ENCODE measurements around the gene S100A7A.
"Not testable (repeated sequence)": the region's sequence is repeated elsewhere in the genome, so short reads cannot be mapped to it uniquely, and the experiment has no call there.

Gene S100A7A

DNA sequence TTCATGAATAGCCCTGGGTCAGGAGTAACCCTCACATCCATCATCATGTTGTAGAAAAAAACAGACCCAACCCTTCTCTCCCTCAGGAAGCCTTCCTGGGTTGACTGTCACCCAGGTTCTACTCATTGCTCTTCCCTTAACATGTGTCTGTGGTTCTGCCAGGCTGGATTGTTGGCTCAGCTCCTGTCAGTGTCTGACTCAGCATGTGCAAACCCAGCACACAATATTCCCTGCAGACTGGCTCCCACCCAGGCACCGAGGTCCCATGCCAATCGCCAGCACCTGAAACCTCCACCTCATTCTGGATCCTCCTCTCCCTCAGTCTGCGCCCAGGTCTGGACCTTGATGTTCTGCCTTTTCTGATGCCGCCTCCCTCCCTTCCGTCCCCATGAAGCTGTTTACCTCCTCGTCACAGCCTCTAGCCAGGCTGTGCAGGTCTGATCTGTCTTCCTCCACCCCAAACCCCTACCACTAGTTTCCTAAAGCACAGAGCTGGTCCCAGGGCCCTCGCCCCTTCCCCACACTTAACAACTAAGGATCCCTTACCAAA, 21.1 kb upstream of the S100A7A start:
- no peak for DNase-seq (ENCODE audit: low read depth in 2 of 2, low spot score in 1 of 2)

DNA sequence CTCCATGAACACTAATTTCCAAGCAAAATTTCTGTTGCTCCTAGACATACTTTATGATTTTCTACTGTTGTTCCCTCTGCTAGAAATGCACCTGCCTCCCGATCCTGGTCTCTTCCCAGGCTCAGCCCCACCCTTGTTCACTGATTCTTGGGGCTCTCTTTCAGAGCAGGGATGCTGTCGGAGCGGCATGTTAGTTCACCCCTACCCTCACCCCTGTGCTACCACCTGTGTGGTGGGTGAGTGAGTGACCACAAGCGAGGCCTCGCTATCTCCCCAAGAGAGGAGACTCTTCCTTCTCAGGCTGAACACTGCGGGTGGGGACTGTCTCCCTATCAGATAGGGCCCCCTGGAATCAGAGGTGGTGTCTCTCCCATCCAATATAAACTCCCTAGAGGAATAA, 20.5 kb upstream of the S100A7A start:
- DNase-seq (ENCODE audit: low read depth in 2 of 2, low spot score in 1 of 2) = no peak

DNA sequence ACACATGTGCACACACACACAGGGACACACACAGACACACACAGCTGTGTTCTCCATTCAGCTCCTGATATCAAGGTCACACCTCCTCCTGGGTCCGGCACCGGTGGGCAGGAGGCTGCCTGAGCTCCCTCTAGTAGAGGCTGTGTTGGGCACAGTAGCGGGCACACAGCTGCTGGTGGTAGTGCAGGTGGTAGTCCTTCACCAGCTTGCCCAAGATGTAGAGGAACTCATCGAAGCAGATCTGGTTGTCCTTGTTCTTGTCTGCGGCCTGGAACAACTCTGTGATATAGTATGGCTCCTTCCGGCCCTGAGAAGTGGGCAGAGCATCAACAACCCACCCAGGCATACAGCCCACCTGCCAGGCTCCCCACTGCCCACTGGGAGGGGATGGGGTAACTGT, 19.9 kb upstream of the S100A7A start:
- no peak for DNase-seq (ENCODE audit: low read depth in 2 of 2, low spot score in 1 of 2)

DNA sequence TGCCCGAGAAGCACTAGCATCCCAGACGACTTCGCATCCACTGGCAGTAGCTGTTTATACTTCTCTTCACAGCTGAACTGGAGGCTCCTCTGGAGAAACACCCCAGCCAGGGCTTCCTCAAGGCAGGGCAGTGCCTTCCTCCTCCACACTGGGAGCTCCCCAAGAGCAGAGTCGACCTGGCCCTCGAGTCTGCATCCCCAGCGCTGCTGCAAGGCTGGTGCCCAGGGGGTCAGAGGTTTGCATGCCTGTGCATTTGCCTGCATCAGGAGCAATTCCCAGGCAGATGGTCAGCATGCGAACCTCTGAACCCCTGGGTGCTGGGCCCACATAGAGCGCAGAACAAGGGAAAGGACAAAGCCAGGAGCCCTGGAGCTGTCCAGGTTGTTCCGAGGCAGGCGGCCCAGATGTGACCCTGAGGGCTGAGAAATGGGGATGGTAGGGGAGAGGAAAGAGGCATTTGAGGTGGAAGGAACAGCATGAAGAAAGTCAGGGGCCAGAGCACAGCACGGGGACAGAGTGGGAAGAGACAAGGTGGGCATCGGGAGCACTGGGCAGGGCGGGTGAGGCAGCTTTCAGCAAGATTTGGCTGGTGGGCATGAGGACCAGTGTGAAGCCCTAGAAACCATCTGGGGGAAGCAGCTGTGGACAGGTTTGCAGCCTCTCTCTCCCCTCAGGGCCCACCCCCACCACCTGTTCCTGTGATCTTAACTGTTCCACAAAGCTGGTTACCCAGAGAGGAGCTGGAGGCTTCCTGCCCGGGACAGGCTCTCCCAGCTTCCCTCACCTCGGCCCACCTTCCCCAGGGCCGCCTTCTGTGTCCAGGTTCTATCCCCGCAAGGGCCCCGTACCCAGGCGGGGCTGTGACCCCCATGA, 19.0 kb upstream of the S100A7A start:
- no peak for DNase-seq (ENCODE audit: low read depth in 2 of 2, low spot score in 1 of 2)

DNA sequence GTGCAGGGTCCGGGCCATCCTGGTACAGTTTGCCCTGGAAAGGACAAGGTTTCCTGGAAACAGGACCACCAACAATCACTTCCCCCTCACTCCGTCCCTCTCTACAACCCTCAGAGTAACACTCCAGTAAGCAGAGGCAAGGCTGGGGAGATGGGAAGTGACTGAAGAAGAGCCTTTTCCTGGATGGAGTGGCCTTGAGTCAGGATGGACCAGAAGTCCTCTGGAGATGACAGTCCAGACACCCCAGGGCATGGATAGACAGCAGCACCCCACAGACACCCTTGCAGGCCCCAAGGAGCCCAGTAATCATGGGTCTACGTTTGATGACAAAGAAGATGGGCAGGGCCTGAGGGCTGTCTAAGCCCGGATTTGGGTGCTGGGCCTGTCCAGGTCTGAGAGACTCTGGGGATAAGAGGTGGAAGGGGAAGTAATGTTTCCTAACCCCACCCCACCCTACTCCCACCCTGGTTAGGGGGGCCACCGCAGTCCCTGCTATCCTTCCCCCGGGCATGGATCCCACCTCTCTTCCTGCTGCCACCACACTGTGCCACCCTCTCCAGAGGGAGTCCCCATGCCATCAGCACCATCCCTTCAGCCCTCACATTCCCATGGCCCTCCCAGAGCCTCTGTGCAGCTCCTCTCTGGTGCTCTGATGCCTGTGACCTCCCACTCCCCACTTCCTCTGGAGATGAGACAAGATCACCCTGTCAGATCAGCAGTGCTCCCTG, 18.2 kb upstream of the S100A7A start:
- DNase-seq (ENCODE audit: low read depth in 2 of 2, low spot score in 1 of 2) = no peak

DNA sequence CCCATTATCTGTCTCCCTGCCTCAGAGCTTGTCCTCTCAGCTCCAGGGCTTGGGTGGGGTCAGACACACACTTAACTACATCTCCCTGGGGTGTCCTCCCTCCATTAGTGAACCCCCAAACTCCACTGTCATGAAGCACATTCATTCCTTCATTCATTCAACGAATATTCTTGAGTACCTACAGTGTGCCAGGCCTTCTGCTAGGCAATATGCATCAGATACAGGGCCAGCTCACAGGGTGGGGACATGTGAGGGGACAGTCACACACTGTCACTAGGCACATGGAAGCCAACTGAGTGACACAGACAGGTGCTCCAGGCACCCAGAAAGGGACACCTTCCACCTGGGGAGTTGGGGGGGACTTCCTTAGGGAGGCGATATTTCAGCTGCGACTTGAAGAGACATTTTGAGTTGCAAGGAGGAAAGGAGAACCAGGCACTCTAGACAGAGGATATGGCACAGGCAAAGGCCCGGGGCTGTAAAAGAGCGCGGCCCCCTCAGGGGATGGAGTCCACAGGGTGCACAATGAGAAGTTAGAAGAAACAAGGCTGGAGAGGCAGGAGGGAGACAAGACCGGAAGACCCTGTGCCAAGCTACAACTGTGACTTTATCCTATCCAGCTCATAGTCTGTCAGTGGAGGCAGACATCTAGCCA, 16.8 kb upstream of the S100A7A start:
- no peak for DNase-seq (ENCODE audit: low read depth in 2 of 2, low spot score in 1 of 2)

DNA sequence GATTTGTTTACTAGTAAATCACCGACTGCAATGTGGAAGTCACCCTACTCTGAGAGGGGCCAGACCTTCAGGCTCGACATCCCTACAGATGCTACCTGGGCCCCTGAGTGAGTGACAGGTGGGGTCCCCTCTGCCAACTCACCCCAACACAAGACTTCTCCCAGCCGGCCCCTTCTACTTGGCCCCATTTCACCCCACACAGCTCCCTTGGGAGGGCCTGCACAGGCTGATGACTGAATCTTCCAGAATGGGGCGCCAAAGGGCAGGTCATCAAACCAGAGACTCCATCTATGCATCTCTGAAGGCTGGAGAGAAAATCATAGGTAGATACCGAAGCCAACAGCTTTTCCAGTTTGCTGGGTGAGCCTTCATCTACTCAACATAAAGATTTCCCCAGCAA, 16.1 kb upstream of the S100A7A start:
- DNase-seq (ENCODE audit: low read depth in 2 of 2, low spot score in 1 of 2) = no peak

DNA sequence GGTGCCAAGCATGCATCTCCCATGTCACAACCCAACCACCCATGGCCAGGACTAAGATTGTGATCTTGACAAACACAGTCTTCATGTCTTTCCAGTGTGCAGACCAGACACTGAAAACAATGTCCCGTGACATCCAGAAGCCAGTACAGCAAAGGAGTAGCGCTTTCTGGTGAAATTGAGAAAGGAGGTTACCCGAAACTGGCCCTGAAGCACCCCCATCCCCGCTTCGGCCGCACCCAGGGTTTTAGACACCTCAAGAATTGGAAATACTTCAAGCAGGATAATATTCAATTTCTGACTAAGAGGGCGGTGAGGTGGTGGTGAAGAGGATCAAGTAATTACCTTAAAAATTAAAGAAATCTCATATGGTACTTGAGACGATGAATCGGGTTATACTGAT, 14.9 kb upstream of the S100A7A start:
- DNase-seq (ENCODE audit: low read depth in 2 of 2, low spot score in 1 of 2) = no peak

DNA sequence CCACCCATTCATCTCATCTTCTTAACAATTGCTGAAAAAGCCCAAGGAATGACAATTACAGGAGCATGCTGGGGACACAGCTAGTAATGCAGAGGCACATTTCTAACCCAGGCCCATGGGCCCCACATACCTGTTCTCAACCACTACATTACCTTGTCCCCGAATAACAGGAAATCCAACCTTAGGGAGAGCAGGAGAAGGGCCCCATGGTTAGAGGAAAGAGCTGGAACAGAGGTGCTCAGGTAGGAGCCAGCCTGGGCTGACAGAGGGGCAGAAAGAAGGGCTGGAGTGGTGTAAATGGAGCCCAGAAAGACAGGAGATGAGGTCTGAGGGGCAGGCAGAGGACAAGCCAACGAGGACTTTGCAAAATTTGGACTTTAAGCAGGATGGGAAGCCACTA, 14.1 kb upstream of the S100A7A start:
- no peak for DNase-seq (ENCODE audit: low read depth in 2 of 2, low spot score in 1 of 2)

DNA sequence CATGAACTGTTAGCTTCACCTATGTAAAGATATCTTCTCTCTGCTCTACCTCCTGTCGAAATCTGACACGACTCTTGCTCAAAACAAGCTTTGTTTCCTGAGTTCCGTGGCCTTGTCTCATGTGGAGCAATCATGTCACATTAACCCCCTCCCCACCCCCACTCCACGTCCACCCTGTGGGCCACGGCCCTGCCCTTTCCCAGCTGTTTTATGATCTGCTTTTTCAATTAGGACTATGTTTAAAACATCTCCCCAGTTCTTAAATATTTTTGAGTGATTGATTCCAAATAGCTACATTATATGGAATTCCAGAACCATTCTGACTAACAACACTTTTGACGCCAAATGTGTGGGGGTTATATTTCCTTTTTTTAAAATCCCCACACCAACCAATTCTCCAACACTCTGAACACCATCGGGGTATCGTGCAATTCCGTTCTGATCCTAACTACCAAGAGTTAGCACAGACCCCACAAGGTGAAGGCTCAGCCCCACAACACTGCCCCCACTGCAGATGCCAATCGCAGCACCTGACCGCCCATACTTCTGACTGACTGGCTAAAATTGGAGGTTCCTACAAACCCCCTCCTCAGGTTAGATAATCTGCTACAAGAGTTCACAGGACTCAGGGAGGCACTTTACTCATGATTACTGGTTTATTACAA, 12.8 kb upstream of the S100A7A start:
- no peak for DNase-seq (ENCODE audit: low read depth in 2 of 2, low spot score in 1 of 2)

DNA sequence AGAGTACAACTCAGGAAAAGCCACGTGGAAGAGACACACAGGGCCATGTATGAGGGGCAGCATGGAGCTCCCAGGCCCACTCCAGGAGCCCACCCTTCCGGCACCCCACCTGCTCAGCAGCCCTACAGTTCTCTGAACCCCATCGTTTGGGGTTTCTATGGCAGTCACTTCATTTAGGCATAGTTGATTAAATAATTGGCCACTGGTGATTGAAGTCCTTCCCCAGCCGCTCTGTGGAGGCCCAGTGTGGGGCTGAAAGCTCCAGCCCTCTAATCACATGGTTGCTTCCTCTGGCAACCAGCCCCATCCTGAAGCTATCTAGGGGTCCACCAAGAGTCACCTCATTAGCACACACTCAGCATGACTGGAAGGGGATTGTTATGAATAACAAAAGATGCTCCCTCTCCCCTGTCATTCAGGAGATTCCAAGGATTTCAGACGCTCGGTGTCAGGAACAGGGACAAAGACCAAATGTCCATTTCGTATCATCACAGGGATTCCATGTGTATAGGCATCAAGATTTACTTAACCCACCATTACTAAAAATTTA, 12.2 kb upstream of the S100A7A start:
- no peak for DNase-seq (ENCODE audit: low read depth in 2 of 2, low spot score in 1 of 2)

DNA sequence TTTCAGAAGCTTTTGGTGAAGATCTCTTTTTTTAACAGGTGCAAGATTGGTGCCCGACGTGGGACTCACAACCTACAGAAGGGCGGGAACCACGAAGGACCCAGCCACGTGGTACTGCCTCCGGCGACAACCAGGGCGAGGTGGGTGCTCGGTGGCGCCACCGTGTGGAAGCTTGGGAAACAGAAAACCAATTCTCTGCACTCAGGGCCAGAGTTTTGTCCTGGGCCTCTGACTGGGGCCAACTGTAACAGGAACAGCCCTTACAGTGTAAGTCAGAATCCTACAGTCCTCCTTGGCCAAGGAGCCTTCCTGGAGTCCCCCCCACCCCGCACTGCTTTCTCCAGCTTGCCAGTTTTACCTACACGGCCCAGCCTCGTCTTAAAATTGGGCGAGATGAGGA, 11.6 kb upstream of the S100A7A start:
- DNase-seq (ENCODE audit: low read depth in 2 of 2, low spot score in 1 of 2) = peak in 1 of 2 donors; percentile 5

DNA sequence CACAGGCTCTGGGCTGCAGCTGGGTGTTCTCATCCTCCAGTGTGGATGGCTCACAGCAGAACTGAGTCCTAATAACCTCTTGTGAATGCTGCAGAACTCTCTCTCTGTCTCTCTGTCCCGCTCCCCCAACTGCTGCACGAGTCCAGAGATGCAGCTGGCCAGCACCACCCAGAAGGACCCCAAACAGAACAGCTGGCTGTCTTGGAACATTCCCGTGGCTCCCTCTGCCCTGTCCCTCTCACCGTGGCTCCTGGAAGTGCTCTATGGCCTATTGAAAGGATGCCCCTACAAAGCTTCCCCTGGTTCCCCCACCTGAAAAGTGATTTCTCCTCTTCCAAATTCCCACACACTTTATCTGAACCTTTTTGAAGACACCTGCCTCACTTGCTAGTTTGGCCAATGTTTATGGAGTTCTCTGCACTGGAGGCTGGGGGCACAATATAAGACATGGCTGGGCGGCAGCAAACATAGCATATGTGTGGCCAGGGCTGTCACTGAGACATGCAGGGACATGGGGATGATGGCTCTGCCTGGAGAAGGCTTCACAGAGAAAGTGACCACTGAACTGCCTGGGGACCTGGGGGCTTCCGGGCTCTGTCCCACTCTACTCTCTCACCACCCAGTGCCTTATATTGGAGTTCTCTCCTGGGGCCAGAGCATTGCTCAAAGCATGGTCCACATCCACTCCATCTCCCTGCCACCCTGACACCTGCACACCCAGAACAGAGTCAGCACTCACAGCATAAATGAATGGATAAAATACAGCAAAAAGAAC, 10.3 kb upstream of the S100A7A start:
- DNase-seq (ENCODE audit: low read depth in 2 of 2, low spot score in 1 of 2) = not testable (repeated sequence)

DNA sequence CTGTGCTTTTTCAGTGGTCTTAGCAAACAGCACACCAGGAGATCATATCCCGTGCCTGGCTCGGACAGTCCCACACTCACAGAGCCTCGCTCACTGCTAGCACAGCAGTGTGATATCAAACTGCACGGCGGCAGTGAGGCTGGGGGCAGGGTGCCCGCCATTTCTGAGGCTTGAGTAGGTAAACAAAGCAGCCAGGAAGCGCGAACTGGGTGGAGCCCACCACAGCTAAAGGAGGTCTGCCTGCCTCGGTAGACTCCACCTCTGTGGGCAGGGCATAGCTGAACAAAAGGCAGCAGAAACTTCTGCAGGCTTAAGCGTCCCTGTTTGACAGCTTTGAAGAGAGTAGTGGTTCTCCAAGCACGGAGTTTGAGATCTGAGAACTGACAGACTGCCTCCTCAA, 9.0 kb upstream of the S100A7A start:
- not testable (repeated sequence) for DNase-seq (ENCODE audit: low read depth in 2 of 2, low spot score in 1 of 2)

DNA sequence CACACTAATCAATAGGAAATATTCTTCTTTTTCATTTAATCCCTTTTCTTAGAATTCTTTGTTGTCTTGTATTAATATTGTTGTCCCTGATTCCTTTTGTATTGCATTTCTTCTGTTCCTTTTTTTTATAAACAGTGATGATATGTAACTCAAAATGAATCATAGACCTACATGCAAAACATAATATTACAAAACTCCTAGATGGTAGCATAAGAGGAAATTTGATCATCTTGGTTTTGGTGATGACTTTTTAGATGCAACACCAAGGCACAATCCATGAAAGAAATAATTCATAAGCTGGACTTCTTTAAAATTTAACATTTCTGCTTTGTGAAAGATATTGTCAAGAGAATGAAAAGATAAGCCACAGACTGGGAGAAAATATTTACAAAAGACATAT, 2.4 kb upstream of the S100A7A start:
- DNase-seq (ENCODE audit: low read depth in 2 of 2, low spot score in 1 of 2) = not testable (repeated sequence)

DNA sequence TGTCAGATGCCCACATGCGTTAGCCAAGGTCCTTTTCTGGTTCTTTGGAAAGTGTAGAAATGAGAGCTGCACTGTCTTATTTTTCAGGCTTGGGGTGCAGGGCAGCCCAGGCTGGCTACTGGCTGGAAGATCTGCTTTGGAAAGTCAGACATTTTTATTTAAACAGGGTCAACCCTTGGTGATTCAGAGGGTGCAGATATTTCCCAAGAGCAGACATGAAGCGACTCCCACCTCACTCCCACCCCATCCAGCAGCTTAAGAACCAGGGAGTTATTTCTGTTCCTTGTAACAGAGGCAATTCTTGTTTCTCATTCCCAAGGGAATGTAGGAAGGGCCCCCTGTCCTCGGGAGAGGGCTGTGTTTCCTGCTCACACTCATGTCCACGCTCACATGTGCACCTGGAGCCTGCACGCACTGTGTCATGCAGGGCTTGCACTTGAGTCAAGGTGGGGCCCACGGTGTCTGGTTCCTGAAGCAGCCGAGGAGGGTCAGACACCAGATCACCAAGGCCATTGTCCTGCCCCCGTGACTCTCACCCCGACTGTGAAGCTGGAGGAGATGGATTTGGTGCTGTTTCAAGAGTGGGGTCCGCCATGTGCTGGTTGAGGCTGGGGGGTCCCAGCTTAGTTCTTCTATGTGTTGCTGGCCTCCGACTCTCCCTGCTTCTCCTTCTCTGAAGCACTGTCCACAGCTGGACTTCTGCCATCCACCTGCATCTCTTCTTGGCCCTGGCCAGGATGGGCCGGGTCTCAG, 992 bp downstream of the S100A7A start:
- DNase-seq (ENCODE audit: low read depth in 2 of 2, low spot score in 1 of 2) = no peak

DNA sequence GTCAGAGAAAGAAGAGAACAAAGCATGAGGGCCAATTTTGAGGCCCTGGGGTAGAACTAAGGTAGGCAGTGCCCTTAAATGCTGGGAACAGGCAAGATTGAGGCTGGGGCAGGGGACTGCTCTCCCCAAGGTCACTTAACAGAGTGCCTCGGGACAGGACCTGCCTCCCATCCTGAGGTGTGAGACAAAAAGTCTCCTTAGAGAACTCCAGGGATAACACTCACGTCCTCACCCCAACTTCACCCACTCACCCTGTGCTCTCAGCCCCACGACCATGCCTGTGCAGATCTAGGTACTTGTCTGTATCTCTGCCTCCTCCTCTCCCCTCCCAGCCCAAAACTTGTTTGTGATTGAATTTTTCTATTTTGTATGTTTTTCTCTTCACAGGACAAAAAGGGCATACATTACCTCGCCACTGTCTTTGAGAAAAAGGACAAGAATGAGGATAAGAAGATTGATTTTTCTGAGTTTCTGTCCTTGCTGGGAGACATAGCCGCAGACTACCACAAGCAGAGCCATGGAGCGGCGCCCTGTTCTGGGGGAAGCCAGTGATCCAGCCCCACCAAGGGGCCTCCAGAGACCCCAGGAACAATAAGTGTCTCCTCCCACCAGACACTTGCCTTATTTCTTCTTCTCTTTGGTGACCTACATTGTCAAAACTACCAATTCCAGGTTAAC, 2.6 kb downstream of the S100A7A start:
- not testable (repeated sequence) for DNase-seq (ENCODE audit: low read depth in 2 of 2, low spot score in 1 of 2)

DNA sequence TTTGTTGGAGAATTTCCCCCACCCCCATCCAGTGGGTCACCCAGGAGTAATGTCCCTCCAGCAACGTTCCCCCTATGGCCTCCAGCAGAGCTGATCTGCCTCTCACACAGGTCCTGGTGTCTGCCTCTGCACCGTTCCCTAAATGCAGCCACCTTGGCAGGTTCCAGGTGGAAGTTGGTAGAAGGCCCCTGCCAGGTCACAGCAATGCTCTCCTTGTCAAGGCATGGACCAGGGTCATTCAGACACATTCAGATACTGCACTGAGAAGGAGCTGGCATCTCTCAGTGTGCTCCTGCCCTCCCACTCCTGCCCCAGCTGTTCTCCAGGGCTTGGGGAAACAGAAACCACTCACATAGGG, 3.1 kb downstream of the S100A7A start:
- DNase-seq (ENCODE audit: low read depth in 2 of 2, low spot score in 1 of 2) = not testable (repeated sequence)

DNA sequence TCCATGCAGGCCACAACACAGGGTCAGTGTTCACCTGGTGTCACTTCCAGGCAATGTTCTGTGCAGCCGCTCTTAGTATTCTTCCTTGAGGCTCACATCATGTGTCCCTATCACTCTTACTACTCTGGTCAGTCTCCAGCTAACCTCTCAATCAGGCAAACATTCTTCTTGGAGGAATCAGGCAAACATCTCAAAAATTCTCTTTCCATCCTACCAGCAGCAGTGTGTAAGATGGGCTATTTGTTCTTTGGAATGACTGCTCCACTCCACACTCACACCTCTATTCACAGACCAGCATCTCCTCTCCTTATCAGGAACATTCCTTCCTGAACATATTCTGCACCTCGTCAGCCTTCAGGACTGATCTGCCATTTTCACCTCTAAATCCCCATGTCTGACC, 4.0 kb downstream of the S100A7A start:
- no peak for DNase-seq (ENCODE audit: low read depth in 2 of 2, low spot score in 1 of 2)

All from stimulated activated CD8-positive, alpha-beta memory T cell treated with anti-CD3 and anti-CD28 coated beads, Interleukin-4, amount 100 ng/mL, for 4 hours (primary cell).